GM18505 (cell line): ENCODE results near the gene ERVW-1.
"Not testable (repeated sequence)": the region's sequence is repeated elsewhere in the genome, so short reads cannot be mapped to it uniquely, and the experiment has no call there.

Source experiments
- ATAC-seq: cut with Tn5 transposase; IDR thresholded peaks from one replicate; pipeline ENCODE4 v1.9.1; 2021; ENCODE audit not compliant: unreplicated experiment
- POLR2A ChIP-seq: IDR thresholded peaks from 4 replicates; pipeline ENCODE4 v1.6.1; 2011; ENCODE audit warnings: borderline replicate concordance; ENCODE audit not compliant: insufficient read depth, insufficient read length; ENCODE audit errors: extremely low read depth

Gene ERVW-1

GRCh38 chr7:92485267-92485892 is 7.6 kb upstream of the ERVW-1 start:
- no peak for ATAC-seq
- no peak for TF ChIP-seq POLR2A

GRCh38 chr7:92484226-92484625 is 6.5 kb upstream of the ERVW-1 start:
- ATAC-seq, result not testable (repeated sequence)

GRCh38 chr7:92483624-92484023 is 5.9 kb upstream of the ERVW-1 start:
- ATAC-seq, result not testable (repeated sequence)

GRCh38 chr7:92479146-92479545 is 1.4 kb upstream of the ERVW-1 start:
- not testable (repeated sequence) for ATAC-seq

DNA sequence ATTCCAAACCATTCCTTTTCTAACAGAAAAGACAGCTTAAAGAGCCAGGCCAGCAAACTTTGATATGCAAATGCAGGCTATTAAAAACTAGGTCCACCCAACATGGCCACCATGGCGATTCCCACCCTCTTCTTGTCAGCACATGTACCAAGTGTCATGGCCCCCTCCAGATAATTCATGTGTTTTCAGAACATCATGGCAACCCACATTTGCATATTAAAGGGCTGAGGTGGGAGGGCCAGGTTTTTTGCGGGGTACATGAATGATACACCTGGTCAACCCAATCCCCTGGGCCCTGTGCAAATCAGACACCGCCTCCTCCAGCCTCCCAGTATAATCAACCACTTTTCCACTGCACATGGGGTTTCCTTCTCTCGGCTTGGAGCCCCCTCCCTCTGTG is 965 bp upstream of the ERVW-1 start:
- no peak for TF ChIP-seq POLR2A
- ATAC-seq, result no peak

GRCh38 chr7:92478095-92478494 is 349 bp upstream of the ERVW-1 start:
- ATAC-seq, result no peak
- no peak for TF ChIP-seq POLR2A

- not testable (repeated sequence) for ATAC-seq
Observed at GRCh38 chr7:92475851-92476590, 1.7 kb downstream of the ERVW-1 start.

DNA sequence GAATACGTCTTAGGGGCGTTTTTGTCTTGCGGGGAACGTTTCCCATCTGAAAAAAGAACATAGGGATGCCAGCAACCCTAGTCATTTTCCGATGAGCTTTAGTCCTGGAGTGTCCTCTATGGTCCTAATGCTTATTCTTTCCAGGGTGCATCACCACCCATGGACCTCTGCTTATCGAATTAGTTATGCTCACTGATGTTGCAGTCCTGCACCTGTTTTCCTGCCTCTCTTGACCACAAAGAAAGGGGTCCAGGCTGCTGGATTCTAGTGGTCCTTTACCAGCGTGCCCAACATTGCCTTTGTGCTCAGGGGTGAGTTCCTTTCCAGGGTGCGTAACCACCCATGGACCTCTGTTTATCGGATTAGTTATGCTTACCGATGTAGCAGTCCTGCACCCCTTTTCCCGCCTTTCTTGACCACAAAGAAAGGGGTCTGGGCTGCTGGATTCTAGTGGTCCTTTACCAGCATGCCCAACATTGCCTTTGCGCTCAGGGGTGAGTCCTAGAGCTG is 2.4 kb downstream of the ERVW-1 start:
- ATAC-seq, result not testable (repeated sequence)

DNA sequence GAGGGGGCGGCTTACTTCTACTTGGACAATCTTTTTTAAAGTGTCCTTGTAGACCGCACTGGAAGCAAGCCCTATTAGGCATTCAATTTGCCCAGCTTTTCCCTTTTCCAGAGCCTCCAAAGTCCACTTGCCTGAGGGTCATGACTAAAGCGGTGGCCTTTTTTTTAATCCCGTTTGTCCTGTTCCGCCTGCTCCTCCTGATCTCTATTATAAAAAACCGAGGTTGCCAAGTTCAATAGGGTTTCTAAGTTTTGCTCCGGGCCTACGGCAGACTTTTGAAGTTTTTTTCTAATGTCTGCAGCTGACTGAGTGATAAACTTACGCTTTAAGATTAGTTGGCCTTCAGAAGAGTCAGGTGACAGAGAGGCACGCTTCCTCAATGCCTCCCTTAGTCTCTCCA is 3.8 kb downstream of the ERVW-1 start:
- not testable (repeated sequence) for ATAC-seq

- not testable (repeated sequence) for ATAC-seq
Observed at GRCh38 chr7:92468589-92468988, 9.2 kb downstream of the ERVW-1 start.

GRCh38 chr7:92466682-92467081 is 11.1 kb downstream of the ERVW-1 start:
- no peak for ATAC-seq
- no peak for TF ChIP-seq POLR2A

GRCh38 chr7:92464515-92464914 is 13.2 kb downstream of the ERVW-1 start:
- no peak for ATAC-seq
- TF ChIP-seq POLR2A, result no peak

DNA sequence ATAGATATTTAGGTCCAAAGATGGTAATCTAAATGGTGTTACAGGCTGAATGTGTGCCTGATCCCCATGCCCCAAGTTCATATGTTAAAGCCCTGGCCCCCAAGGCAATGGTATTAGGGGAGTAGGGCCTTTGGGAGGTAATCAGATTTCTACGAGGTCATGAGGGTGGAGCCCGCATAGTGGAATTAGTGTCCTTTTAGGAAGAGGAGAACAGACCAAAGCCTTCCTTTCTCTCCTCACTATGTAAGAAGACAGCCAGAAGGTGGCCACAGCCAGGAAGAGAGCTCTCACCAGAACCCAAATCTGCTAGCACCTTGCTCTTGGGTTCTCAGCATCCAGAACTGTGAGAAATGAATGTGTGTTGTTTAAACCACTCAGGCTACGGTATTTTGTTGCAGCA is 15.2 kb downstream of the ERVW-1 start:
- no peak for TF ChIP-seq POLR2A
- ATAC-seq, result no peak

GRCh38 chr7:92461027-92462003 is 16.4 kb downstream of the ERVW-1 start:
- peak; percentile 66 for ATAC-seq
- no peak for TF ChIP-seq POLR2A

DNA sequence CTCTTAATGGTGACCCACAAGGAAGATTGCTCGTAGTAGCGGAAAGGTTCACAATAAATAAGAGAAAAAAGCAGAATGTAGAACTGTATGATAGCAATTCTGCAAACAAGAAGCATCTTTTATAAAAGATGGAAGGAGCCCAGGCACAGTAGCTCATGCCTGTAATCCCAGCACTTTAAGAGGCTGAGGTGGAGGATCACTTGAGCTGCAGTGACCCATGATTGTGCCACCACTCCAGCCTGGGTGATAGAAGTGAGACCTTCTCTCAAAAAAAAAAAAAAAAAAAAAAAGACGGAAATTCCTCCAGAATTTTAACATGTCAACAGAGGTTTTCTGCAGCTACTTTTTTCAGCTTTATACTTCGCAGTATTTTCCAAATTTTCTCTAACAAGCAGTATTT is 17.2 kb downstream of the ERVW-1 start:
- no peak for ATAC-seq
- no peak for TF ChIP-seq POLR2A
